Measurements from ENCODE around the gene FLT3.

The FLT3 gene

GRCh38 chr13:28045861-28046260 is 54.5 kb downstream of the FLT3 start:
- TF ChIP-seq CTCF (conservative IDR thresholded peaks at IDR 0.05; ENCODE audit: low read length): no peak
- peak; percentile 51 for DNase-seq (ENCODE audit: low read depth)
- H3K4me3 ChIP-seq (ENCODE audit: low read length): no peak overlapping the region

- peak; percentile 27 for DNase-seq (ENCODE audit: low read depth)
- TF ChIP-seq CTCF (conservative IDR thresholded peaks at IDR 0.05; ENCODE audit: low read length): no peak
- no peak overlapping the region for H3K4me3 ChIP-seq (ENCODE audit: low read length)
These were observed 55.8 kb downstream of the FLT3 start for GRCh38 chr13:28044608-28045007.

DNA sequence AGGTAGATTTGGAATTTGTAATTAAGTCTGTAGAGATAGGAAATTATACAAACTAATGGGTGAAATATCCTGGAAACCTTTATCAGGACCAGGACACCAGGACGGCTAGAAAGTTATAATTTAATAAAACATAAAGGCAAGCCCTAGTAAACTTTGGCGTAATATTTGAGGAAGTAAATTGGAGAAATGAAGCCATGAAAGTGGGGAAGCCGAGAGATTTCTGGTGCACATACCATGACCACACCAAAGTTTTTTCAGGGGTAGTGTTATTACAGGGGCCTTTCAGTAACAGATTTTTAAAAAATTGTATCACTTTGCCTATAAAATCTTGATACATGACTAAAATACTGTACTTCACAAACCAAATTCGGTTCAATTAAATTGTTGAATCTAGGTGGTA is 57.2 kb downstream of the FLT3 start:
- H3K4me3 ChIP-seq (ENCODE audit: low read length): no peak overlapping the region
- DNase-seq (ENCODE audit: low read depth): no peak
- TF ChIP-seq CTCF (conservative IDR thresholded peaks at IDR 0.05; ENCODE audit: low read length): no peak

DNA sequence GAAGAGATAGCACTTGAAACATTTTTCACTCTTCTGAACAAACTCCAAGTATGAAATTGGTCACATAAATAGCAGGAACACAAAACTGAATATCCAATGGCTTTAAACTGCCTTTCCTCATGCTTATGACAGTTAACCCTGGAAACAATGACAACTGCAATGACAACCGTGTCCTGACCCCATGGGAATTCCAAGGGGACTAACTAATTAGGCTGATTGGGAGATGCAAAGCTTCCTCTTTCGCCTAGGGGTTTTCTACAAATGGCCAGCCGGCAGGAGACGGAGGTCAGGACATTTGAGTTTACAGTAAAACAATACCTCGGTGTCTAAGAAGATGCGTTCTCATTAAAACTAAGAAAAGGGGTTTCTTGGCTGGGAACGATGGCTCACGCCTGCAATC is 58.9 kb downstream of the FLT3 start:
- H3K4me3 ChIP-seq (ENCODE audit: low read length): no peak overlapping the region
- TF ChIP-seq CTCF (conservative IDR thresholded peaks at IDR 0.05; ENCODE audit: low read length): no peak
- no peak for DNase-seq (ENCODE audit: low read depth)

DNA sequence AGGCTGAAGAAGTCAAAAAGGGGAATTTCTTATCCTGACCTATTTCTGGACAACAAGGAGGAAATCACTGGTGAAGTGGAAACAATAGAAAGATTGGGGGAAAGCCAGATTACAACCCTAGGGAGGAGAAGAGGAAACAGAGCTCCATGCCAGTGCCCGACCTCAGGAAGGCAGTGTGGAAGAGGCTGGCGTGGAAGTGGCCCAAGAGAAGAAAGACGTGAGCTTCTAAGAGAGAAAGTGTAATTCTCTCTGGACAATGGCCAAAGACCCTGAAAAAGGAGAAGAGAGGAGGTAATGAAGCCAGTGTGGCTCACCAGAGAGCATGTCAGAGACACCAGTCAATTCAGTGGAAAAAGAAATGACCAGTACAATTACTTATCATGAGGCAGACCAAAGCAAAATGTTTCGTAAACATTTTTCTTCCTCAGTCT is 59.3 kb downstream of the FLT3 start:
- TF ChIP-seq CTCF (conservative IDR thresholded peaks at IDR 0.05; ENCODE audit: low read length): no peak
- no peak for DNase-seq (ENCODE audit: low read depth)
- no peak overlapping the region for H3K4me3 ChIP-seq (ENCODE audit: low read length)

DNA sequence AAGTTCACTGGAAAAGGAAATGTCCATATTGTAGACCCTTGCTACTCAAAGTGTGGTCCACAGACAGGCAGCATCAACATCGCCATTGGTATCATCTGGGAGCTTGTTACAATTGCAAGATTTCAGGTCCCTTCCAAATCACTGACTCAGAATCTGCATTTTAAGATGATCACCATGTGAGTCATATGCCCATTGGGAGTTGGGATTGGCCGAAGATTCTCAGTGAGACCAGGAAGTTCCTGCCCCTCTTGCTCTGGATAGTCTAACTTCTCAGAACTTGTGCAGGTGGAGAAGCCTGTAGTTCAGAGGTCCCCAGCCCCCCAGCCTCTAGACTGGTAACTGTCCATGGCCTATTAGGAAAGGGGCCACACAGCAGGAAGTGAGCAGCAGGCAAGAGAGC is 63.0 kb downstream of the FLT3 start:
- no peak overlapping the region for H3K4me3 ChIP-seq (ENCODE audit: low read length)
- no peak for TF ChIP-seq CTCF (conservative IDR thresholded peaks at IDR 0.05; ENCODE audit: low read length)
- peak; percentile 17 for DNase-seq (ENCODE audit: low read depth)

- no peak for TF ChIP-seq CTCF (conservative IDR thresholded peaks at IDR 0.05; ENCODE audit: low read length)
- H3K4me3 ChIP-seq (ENCODE audit: low read length): no peak overlapping the region
- DNase-seq (ENCODE audit: low read depth): no peak
These were observed 65.1 kb downstream of the FLT3 start for GRCh38 chr13:28035146-28035782.
